Right lobe of liver (tissue), 6 donors: Measurements from ENCODE around the gene URGCP. TPM values are rescaled to one million over a fixed set of nuclear protein-coding genes. Genes with fewer than 3 reads are reported as not detected.

Source experiments
- ATAC-seq, 4 donors: fragments of 200-7000 bp; cut with Tn5 transposase; one replicate each; pipeline ENCODE4 v1.9.1; 2020; ENCODE audit warnings: mild to moderate bottlenecking in 4 of 4, moderate library complexity in 4 of 4
- DNase-seq, 3 donors: peaks; one replicate each; pipeline ENCODE4 v3.0.0-alpha.2; 2020
- H3K27ac ChIP-seq, 3 donors: fragments of 200-600 bp; one replicate each; pipeline ENCODE4 v1.8.0; 2022
- H3K27me3 ChIP-seq, 2 donors: fragments of 200-600 bp; one replicate each; pipeline ENCODE4 v1.8.0; 2022
- H3K36me3 ChIP-seq, 4 donors: fragments of 200-600 bp; sonication (generic) in 1 of 4; one replicate each; pipeline versions ENCODE4 v1.5.1 to v1.8.0; 2017 to 2022; ENCODE audit warnings: control low read depth in 1 of 4
- H3K4me1 ChIP-seq, 4 donors: fragments of 200-600 bp; sonication (generic) in 1 of 4; one replicate each; pipeline versions ENCODE4 v1.5.1 to v1.8.0; 2017 to 2022; ENCODE audit warnings: control low read depth in 1 of 4
- H3K4me3 ChIP-seq, 3 donors: fragments of 200-600 bp; one replicate each; pipeline ENCODE4 v1.8.0; 2022
- H3K9me3 ChIP-seq, 4 donors: fragments of 200-600 bp; sonication (generic) in 1 of 4; one replicate each; pipeline versions ENCODE4 v1.5.1 to v1.8.0; 2017 to 2022; ENCODE audit warnings: control low read depth in 1 of 4
- POLR2A ChIP-seq: fragments of 450-650 bp; IDR thresholded peaks from one replicate; pipeline ENCODE4 v1.6.1; 2017; ENCODE audit warnings: antibody characterized with exemption, mild to moderate bottlenecking
- WGBS: methylation state at CpG from one replicate; pipeline ENCODE4 v1.1.6; 2018; ENCODE audit warnings: low coverage, low lambda C conversion rate; ENCODE audit not compliant: insufficient coverage; ENCODE audit errors: missing lambda C conversion rate; 5-methylcytosine and 5-hydroxymethylcytosine counted together
- intact Hi-C, 2 donors: fragments of 100-400 bp; cut with DNase I; formaldehyde crosslinking; loops; one replicate each; pipeline versions ENCODE4 v1.11.2 to v1.14.1; 2022
- total RNA-seq, 6 experiments: library from RNA; depleted of rRNA in 2 of 6; stranded (reverse); fragments of >200 nt in 2 of 6; fragmentation: NEBNext Ultra II Directional in 3 of 6; extraction: Animal tissue kit (Norgen Biotek cat#: 25700) in 3 of 6; gene quantifications; one replicate each; pipeline versions ENCODE4 v1.1.0 to v1.2.4, GENCODE V29; 2016 to 2023
- TF ChIP-seq, protein P1 (sequence below), 4 donors: fragments of 200-600 bp in 3 of 4; fragments of 450-650 bp in 1 of 4; IDR thresholded peaks; one replicate each; pipeline versions ENCODE4 v1.5.1 to v1.8.0; 2016 to 2022; ENCODE audit warnings: antibody characterized with exemption in 4 of 4, mild to moderate bottlenecking in 2 of 4
- donor health status: DM: no; HTN: yes; CAD: no.
- donor health status: DM: no; HTN: no; CAD: no.
- donor health status: DM: no; HTN: no; CAD: no.
- donor health status: DM: no; HTN: yes; CAD: no.
- donor health status: DM: no; HTN: yes; CAD: no.

The URGCP gene
- total RNA-seq, 6 experiments from 2014 or later, result 13.7 to 32.2 (median 25.2) TPM

DNA sequence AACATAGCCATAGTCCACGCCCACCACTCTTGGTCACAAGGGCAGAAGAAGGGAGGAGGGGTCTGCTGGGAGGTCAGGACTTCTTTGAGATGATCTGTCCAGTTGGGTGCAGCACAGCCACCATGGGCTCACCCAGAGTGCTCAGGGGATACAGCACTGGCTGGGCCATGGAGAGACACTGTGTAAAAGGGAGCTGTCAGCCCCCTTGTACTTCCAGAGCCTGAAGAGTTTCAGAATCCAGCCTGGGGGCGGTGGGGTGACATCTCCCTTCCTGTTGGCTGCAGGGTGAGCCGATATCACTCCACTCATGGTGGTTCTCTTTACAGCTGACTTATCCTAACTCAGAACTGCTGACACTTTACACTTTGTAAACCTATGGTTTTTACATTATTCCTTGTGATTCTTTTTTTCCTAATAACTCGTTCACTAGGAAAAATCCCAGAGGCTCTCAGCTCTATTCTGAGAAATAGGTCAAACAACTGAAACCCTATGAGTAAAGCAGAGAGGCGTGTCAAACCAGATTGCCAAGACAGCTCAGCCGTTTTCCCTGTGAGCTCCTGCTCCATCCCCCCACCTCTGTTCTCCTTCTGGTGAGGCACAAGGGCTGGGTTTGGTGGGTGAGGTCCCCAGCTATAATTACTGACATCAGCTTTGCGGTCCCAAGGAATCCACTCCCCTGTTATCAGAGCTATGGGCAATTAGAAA is 33.8 kb downstream of the URGCP start:
- intact Hi-C loops, result no loop called here
- DNase-seq, result no peak

DNA sequence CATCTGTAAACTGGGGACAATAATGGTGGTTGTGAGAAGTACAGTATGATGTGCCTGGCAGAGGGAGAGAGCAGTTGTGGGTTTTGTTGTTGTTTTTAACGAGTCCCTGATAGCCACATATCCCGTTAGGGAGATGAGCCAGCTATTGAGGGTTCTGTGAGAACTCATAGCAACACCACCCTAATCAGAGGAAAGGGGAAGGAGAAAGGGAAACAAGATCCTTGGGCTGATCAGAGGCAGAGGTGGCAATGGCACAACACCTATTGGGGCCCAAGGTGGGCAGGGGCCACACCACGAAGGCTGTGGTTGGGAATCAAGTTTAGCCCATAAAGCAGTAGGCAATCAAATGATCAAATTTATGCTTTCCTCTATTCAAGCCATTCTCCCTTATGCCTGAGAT is 35.3 kb downstream of the URGCP start:
- no peak for ATAC-seq
- intact Hi-C loops, result no loop called here
- peaks cover 0 to 13% (median 5%) of the 10 kb centered on the region in 4 donors for H3K4me1 ChIP-seq
- TF ChIP-seq, protein P1, sequence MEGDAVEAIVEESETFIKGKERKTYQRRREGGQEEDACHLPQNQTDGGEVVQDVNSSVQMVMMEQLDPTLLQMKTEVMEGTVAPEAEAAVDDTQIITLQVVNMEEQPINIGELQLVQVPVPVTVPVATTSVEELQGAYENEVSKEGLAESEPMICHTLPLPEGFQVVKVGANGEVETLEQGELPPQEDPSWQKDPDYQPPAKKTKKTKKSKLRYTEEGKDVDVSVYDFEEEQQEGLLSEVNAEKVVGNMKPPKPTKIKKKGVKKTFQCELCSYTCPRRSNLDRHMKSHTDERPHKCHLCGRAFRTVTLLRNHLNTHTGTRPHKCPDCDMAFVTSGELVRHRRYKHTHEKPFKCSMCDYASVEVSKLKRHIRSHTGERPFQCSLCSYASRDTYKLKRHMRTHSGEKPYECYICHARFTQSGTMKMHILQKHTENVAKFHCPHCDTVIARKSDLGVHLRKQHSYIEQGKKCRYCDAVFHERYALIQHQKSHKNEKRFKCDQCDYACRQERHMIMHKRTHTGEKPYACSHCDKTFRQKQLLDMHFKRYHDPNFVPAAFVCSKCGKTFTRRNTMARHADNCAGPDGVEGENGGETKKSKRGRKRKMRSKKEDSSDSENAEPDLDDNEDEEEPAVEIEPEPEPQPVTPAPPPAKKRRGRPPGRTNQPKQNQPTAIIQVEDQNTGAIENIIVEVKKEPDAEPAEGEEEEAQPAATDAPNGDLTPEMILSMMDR (IDR thresholded peaks at IDR 0.05), result no peak
- no peak for TF ChIP-seq POLR2A
- no peak overlapping the region for H3K4me3 ChIP-seq
- no peaks in the 10 kb centered on the region for H3K27me3 ChIP-seq
- H3K9me3 ChIP-seq, result no peaks in the 10 kb centered on the region
- 100% methylated on average over 2 of the region's 3 CpGs for WGBS
- peaks cover 0 to 10% (median 9%) of the 10 kb centered on the region in 4 donors for H3K36me3 ChIP-seq
- no peak overlapping the region for H3K27ac ChIP-seq
- DNase-seq, result no peak

More for the DNA sequence above, 33.8 kb downstream of the URGCP start:
- no peak for ATAC-seq
- no peak overlapping the region for H3K27ac ChIP-seq
- peaks cover 3 to 19% (median 14%) of the 10 kb centered on the region in 4 donors for H3K36me3 ChIP-seq
- H3K4me1 ChIP-seq, result peaks cover 0 to 13% (median 5%) of the 10 kb centered on the region in 4 donors
- WGBS, result 49% methylated on average over 5 of the region's 7 CpGs
- TF ChIP-seq POLR2A, result no peak
- TF ChIP-seq, protein P1 (IDR thresholded peaks at IDR 0.05), result no peak
- H3K4me3 ChIP-seq, result no peak overlapping the region
- no peaks in the 10 kb centered on the region for H3K27me3 ChIP-seq
- H3K9me3 ChIP-seq, result no peaks in the 10 kb centered on the region

DNA sequence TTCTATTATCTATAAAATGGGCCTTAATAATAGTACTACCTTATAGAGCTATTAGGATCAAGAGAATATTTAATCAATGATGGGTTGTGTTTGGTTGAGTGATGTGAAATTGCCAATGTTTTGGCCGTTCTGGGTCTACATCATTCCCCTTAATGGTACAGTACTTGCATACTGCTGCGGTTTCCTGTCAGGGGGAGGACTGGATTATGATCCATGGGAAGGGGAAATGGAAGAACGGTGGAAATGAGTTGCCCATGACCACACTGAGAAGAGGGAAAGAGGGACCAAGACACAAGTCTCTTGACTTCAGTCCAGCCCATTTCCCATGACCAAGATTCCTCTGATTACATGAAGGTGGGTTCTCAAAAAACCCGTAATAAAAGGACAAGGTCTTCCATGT is 36.1 kb downstream of the URGCP start:
- Histone ChIP-seq H3K27ac (no peak overlapping the region), H3K4me1 (peaks cover 0 to 13% (median 5%) of the 10 kb centered on the region in 4 donors), H3K27me3 (no peaks in the 10 kb centered on the region), H3K36me3 (peaks cover 0 to 11% (median 5%) of the 10 kb centered on the region in 4 donors), H3K4me3 (no peak overlapping the region), H3K9me3 (no peaks in the 10 kb centered on the region)
- intact Hi-C loops, result no loop called here
- ATAC-seq, result no peak
- TF ChIP-seq POLR2A, result no peak
- TF ChIP-seq, protein P1 (IDR thresholded peaks at IDR 0.05), result no peak
- WGBS, result 88% methylated on average over 2 of the region's 4 CpGs
- DNase-seq, result no peak

DNA sequence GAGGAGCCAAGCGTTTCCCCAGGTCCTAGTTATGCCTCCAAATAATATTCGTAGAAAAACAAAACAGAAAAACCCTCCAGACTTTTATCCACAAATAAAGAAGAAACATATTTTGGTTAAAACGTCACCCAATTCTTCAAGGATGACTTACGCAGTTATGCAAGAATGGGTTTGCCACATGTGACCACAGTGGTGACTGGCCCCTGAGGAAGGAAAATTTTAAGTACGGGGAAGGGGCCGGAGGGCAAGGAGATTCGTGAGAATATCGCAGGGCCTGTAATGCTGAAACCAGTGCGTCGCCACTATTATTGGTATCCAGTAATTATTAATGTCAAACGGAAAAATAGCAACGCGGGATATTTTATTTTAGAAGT is 36.5 kb downstream of the URGCP start:
- ATAC-seq (peak in 1 of 4 donors; percentile 6), DNase-seq (no peak)
- peaks cover 0 to 11% (median 5%) of the 10 kb centered on the region in 4 donors for H3K36me3 ChIP-seq
- no peaks in the 10 kb centered on the region for H3K27me3 ChIP-seq
- peaks cover 0 to 13% (median 5%) of the 10 kb centered on the region in 4 donors for H3K4me1 ChIP-seq
- intact Hi-C loops, result no loop called here
- TF ChIP-seq, protein P1 (IDR thresholded peaks at IDR 0.05), result no peak
- no peak for TF ChIP-seq POLR2A
- peak overlapping the region; percentile 14 to 63 (median 61) for H3K27ac ChIP-seq
- 41% methylated on average over 13 of the region's 13 CpGs for WGBS
- H3K9me3 ChIP-seq, result no peaks in the 10 kb centered on the region
- peak overlapping the region; percentile 61 to 82 (median 73) for H3K4me3 ChIP-seq
